HFFc6 (cell line): ENCODE results near the gene DNM1L. TPM values are rescaled to one million over a fixed set of nuclear protein-coding genes. Genes with fewer than 3 reads are reported as not detected.
"Not testable (repeated sequence)": the region's sequence is repeated elsewhere in the genome, so short reads cannot be mapped to it uniquely, and the experiment has no call there.

ENCODE experiments used
- DNase-seq: peaks from one replicate; pipeline ENCODE4 v3.0.0-alpha.2; 2018
- H3K27ac Mint-ChIP-seq: 2 replicates; pipeline ENCODE4 v1.8.0; 2020; ENCODE audit warnings: mild to moderate bottlenecking, mixed read lengths
- H3K27me3 Mint-ChIP-seq: 2 replicates; pipeline ENCODE4 v1.8.0; 2021; ENCODE audit warnings: mild to moderate bottlenecking, moderate library complexity, mixed read lengths; ENCODE audit not compliant: insufficient read depth
- H3K36me3 Mint-ChIP-seq: 2 replicates; pipeline ENCODE4 v1.8.0; 2021; ENCODE audit warnings: low read depth, mixed read lengths
- H3K4me1 Mint-ChIP-seq: 2 replicates; pipeline ENCODE4 v1.8.0; 2020; ENCODE audit warnings: low read depth, mixed read lengths
- H3K4me3 Mint-ChIP-seq: 2 replicates; pipeline ENCODE4 v1.8.0; 2020; ENCODE audit warnings: mild to moderate bottlenecking, moderate library complexity, mixed read lengths
- H3K9me3 Mint-ChIP-seq: 2 replicates; pipeline ENCODE4 v1.8.0; 2020; ENCODE audit warnings: mild to moderate bottlenecking, mixed read lengths
- total RNA-seq, 6 experiments: library from RNA; stranded (reverse); fragmentation: NEBNext Ultra II Directional; extraction: Animal tissue kit (Norgen Biotek cat#: 25700); gene quantifications; 2 replicates in 1 of 6; 3 replicates in 5 of 6; pipeline ENCODE4 v1.2.3, GENCODE V29; 2021
- TF ChIP-seq, protein P1 (sequence below): fragments of 200-600 bp; sonication (generic); IDR thresholded peaks from 2 replicates; pipeline ENCODE4 v1.5.0; 2021; ENCODE audit warnings: antibody characterized with exemption, mild to moderate bottlenecking

DNM1L gene
- total RNA-seq, 6 experiments from 2014 or later: 53.3 to 62.2 (median 61.6) TPM

DNA sequence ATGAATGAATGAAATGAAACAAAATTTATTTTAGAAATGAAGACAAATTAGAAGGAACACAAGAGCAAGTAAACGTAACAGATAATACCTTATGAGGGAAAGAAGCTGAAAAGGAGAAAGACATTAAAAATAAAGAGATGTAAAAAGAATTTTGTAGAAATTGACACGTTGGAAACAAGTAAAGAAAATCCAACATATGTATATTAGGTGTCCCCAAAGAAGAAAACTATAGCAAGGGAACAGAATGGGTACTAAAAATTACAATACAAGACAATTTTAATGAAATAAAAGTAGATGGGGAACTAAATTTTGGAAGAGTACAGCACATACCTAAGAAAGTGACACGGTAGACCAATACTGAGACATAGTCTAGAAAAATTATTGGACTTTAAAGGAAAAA, 16.7 kb downstream of the DNM1L start:
- Mint-ChIP-seq H3K27me3 (no peaks in the 10 kb centered on the region), H3K36me3 (peaks cover 19% of the 10 kb centered on the region), H3K9me3 (peaks cover 4% of the 10 kb centered on the region; the same call in 1 of the 2 replicates), H3K4me1 (peaks cover 24% of the 10 kb centered on the region), H3K27ac (no peak overlapping the region), H3K4me3 (no peak overlapping the region)
- DNase-seq: no peak
- TF ChIP-seq, protein P1, sequence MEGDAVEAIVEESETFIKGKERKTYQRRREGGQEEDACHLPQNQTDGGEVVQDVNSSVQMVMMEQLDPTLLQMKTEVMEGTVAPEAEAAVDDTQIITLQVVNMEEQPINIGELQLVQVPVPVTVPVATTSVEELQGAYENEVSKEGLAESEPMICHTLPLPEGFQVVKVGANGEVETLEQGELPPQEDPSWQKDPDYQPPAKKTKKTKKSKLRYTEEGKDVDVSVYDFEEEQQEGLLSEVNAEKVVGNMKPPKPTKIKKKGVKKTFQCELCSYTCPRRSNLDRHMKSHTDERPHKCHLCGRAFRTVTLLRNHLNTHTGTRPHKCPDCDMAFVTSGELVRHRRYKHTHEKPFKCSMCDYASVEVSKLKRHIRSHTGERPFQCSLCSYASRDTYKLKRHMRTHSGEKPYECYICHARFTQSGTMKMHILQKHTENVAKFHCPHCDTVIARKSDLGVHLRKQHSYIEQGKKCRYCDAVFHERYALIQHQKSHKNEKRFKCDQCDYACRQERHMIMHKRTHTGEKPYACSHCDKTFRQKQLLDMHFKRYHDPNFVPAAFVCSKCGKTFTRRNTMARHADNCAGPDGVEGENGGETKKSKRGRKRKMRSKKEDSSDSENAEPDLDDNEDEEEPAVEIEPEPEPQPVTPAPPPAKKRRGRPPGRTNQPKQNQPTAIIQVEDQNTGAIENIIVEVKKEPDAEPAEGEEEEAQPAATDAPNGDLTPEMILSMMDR: no peak

DNA sequence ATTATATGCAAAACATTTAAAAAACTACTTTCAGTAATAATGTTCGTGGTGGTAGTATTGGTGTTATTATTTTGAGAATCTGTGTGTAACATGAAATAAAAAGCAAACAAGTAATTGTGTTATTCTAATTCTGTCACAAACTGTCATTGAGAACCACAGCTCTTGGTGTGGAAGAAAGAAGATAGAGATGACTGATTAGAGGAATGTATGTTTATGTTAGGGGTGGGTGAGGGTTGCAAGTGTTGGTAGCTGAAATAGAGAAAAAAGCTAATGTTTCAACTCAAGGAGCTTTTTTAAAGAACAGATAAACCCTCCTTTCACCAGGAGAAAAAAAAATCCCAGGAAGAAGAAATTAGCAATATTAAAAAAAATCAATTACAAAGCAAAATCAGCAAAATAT, 18.3 kb downstream of the DNM1L start:
- Mint-ChIP-seq H3K4me3 (no peak overlapping the region), H3K4me1 (peaks cover 14% of the 10 kb centered on the region), H3K27me3 (no peaks in the 10 kb centered on the region), H3K36me3 (peaks cover 19% of the 10 kb centered on the region), H3K9me3 (peaks cover 4% of the 10 kb centered on the region; the same call in 1 of the 2 replicates), H3K27ac (no peak overlapping the region)
- DNase-seq: no peak
- TF ChIP-seq, protein P1: no peak

DNA sequence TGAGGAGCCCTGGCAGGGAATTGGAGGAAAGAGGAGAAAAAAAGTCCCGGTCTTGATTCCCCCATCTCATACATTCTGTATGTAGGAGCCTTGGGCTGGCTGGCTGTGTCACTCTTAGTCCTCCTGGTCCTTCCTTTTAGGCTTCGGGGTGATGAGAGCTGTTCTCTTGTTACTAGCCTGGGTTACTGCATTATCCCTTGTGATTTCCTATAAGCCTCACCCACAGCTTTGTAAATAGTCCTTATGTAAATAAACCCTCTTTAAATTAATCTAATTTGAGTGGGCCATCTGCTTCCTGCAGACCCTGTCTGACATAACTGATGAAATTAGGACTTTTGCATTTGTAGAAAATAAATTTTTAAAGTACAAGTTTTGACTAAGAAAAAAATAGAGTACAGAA, 19.2 kb downstream of the DNM1L start:
- peaks cover 4% of the 10 kb centered on the region; the same call in 1 of the 2 replicates for H3K9me3 Mint-ChIP-seq
- TF ChIP-seq, protein P1: no peak
- peaks cover 19% of the 10 kb centered on the region for H3K4me1 Mint-ChIP-seq
- no peak overlapping the region for H3K4me3 Mint-ChIP-seq
- DNase-seq: no peak
- H3K27ac Mint-ChIP-seq: no peak overlapping the region
- peaks cover 19% of the 10 kb centered on the region for H3K36me3 Mint-ChIP-seq
- H3K27me3 Mint-ChIP-seq: no peaks in the 10 kb centered on the region

DNA sequence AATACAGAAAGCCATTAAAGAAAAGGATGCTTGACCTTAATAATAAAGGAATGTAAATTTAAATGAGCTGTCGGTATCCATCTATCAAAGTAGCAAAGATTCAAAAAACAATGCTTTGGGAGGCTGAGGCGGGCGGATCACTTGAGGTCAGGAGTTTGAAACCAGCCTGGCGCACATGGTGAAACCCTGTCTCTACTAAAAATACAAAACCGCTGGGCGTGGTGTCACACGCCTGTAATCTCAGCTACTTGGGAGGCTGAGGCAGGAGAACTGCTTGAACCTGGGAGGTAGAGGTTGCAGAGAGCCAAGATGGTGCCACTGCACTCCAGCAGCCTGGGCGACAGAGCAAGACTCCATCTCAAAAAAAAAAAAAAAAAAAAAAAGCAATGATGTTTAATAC, 20.3 kb downstream of the DNM1L start:
- not testable (repeated sequence) for H3K27me3 Mint-ChIP-seq, H3K9me3 Mint-ChIP-seq, H3K27ac Mint-ChIP-seq, H3K4me3 Mint-ChIP-seq, DNase-seq
- Mint-ChIP-seq H3K36me3 (peaks cover 18% of the 10 kb centered on the region), H3K4me1 (peaks cover 19% of the 10 kb centered on the region)

DNA sequence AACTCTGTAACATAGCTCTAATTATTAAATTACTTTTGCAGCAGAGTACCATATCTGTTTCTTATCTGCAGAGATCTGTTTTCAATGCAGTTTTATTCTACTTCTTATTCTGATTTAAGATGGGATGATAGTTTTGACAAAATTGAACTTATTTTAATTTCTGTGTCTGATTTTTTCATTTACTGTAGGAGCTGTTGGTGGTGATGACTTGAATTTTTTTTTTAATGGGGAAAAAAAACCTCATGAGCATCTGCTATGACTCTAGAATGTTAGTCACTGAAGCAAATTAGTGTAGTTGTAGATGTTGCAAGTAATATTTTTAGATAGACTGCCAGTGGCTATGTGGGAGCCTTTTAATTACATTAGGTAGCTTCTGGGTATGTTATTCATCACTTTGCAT, 23.4 kb downstream of the DNM1L start:
- DNase-seq: no peak
- H3K9me3 Mint-ChIP-seq: no peaks in the 10 kb centered on the region
- no peaks in the 10 kb centered on the region; the same call in 1 of the 2 replicates for H3K36me3 Mint-ChIP-seq
- H3K4me3 Mint-ChIP-seq: no peak overlapping the region
- TF ChIP-seq, protein P1: no peak
- H3K4me1 Mint-ChIP-seq: peaks cover 13% of the 10 kb centered on the region
- peak overlapping the region; percentile 48; the same call in 1 of the 2 replicates for H3K27ac Mint-ChIP-seq
- H3K27me3 Mint-ChIP-seq: no peaks in the 10 kb centered on the region

DNA sequence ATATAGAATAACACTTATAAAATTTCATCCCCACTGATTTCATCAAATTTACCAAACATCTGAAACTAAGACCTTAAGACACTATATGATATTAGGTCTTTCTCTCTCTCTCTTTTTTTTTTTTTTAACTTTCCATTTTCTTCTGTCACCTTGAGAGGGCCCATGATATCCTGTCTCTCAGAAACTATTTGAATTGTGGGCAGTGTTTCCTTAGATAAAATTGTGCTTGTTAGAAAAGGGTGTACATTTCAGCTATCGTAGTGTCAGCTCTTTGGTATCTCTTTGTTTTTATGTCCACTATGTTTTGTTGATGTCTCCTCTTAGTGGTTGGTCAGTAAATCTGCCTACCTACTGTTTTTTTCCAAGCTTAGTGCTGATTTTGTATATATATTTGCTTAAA, 23.8 kb downstream of the DNM1L start:
- H3K9me3 Mint-ChIP-seq: no peaks in the 10 kb centered on the region
- no peak overlapping the region for H3K27ac Mint-ChIP-seq
- H3K36me3 Mint-ChIP-seq: no peaks in the 10 kb centered on the region; the same call in 1 of the 2 replicates
- DNase-seq: no peak
- peaks cover 10% of the 10 kb centered on the region; the same call in 1 of the 2 replicates for H3K4me1 Mint-ChIP-seq
- H3K4me3 Mint-ChIP-seq: no peak overlapping the region
- TF ChIP-seq, protein P1: no peak
- H3K27me3 Mint-ChIP-seq: no peaks in the 10 kb centered on the region
